ENCODE data around the gene MYO1D.

MYO1D gene

GRCh38 chr17:32802306-32802705 is 74.6 kb downstream of the MYO1D start:
- H3K9ac ChIP-seq (ENCODE audit: low read length), result no peak overlapping the region
- no peak overlapping the region for H4K5ac ChIP-seq (ENCODE audit: low read length)
- H3K27ac ChIP-seq (ENCODE audit: low read depth, low read length), result no peak overlapping the region
- no peaks in the 10 kb centered on the region for H3K36me3 ChIP-seq (ENCODE audit: control insufficient read depth, insufficient read depth, low read length)
- no peak overlapping the region for H2BK15ac ChIP-seq (replicated peaks; ENCODE audit: low read depth)
- H3K79me1 ChIP-seq (ENCODE audit: low read length), result no peaks in the 10 kb centered on the region
- no peak overlapping the region for H2BK5ac ChIP-seq (ENCODE audit: low read length)
- H3K23ac ChIP-seq (ENCODE audit: low read length), result no peak overlapping the region
- no peaks in the 10 kb centered on the region for H3K4me1 ChIP-seq (ENCODE audit: control insufficient read depth, low read depth, low read length)
- no peak overlapping the region for H3K18ac ChIP-seq (ENCODE audit: low read length)
- H3K4ac ChIP-seq (ENCODE audit: low read depth, low read length), result no peak overlapping the region
- H3K4me3 ChIP-seq (ENCODE audit: low read length), result no peak overlapping the region
- no peak for DNase-seq
- H4K8ac ChIP-seq (ENCODE audit: low read depth, low read length), result no peak overlapping the region
- H3K4me2 ChIP-seq (ENCODE audit: low read length), result no peak overlapping the region
- H2AK5ac ChIP-seq (ENCODE audit: low read length), result no peak overlapping the region
- H2BK120ac ChIP-seq (ENCODE audit: low read depth, low read length), result no peak overlapping the region
- no peak overlapping the region for H3K56ac ChIP-seq (ENCODE audit: low read length)
- no peaks in the 10 kb centered on the region for H3K79me2 ChIP-seq (ENCODE audit: control insufficient read depth, insufficient read depth, low read length)
- H3K27me3 ChIP-seq (ENCODE audit: insufficient read depth, low read length, poor library complexity), result no peaks in the 10 kb centered on the region

- no peak for DNase-seq
- Histone ChIP-seq H2BK5ac (ENCODE audit: low read length) (no peak overlapping the region), H3K27ac (ENCODE audit: low read depth, low read length) (no peak overlapping the region), H3K23ac (ENCODE audit: low read length) (no peak overlapping the region), H3K4ac (ENCODE audit: low read depth, low read length) (no peak overlapping the region), H3K4me3 (ENCODE audit: low read length) (no peak overlapping the region), H3K27me3 (ENCODE audit: insufficient read depth, low read length, poor library complexity) (no peaks in the 10 kb centered on the region), H3K56ac (ENCODE audit: low read length) (no peak overlapping the region), H2AK5ac (ENCODE audit: low read length) (no peak overlapping the region), H3K4me1 (ENCODE audit: control insufficient read depth, low read depth, low read length) (no peaks in the 10 kb centered on the region), H3K4me2 (ENCODE audit: low read length) (no peak overlapping the region), H3K18ac (ENCODE audit: low read length) (no peak overlapping the region), H3K79me2 (ENCODE audit: control insufficient read depth, insufficient read depth, low read length) (no peaks in the 10 kb centered on the region), H2BK120ac (ENCODE audit: low read depth, low read length) (no peak overlapping the region), H3K36me3 (ENCODE audit: control insufficient read depth, insufficient read depth, low read length) (no peaks in the 10 kb centered on the region), H4K8ac (ENCODE audit: low read depth, low read length) (no peak overlapping the region), H3K9ac (ENCODE audit: low read length) (no peak overlapping the region), H4K5ac (ENCODE audit: low read length) (no peak overlapping the region), H3K79me1 (ENCODE audit: low read length) (no peaks in the 10 kb centered on the region), H2BK15ac (replicated peaks; ENCODE audit: low read depth) (no peak overlapping the region)
- WGBS (ENCODE audit: extremely low coverage, insufficient coverage, low lambda C conversion rate), result no CpG with 5 or more reads among the region's 2 CpGs
These were observed 75.3 kb downstream of the MYO1D start for GRCh38 chr17:32801641-32802040.

DNA sequence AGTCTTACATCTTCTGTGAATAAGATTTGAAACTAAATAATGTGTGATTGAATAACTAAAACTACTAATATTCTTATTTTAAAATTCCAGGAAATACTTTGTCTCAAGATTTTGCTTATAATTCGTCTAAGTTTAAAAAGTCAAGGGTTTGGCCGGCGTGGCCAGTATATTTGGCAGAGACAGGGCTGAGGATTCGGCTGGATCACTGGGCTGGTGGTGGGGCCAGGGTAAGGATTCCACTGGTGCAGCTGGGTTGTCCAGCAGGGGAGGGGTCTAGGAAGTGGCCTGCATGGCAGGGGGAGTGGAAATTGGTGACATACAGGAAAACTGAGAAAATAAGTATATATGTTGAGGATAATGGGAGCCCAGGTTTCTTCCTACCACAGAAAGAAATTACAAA is 75.7 kb downstream of the MYO1D start:
- no peaks in the 10 kb centered on the region for H3K79me2 ChIP-seq (ENCODE audit: control insufficient read depth, insufficient read depth, low read length)
- H2BK15ac ChIP-seq (replicated peaks; ENCODE audit: low read depth), result no peak overlapping the region
- H4K8ac ChIP-seq (ENCODE audit: low read depth, low read length), result no peak overlapping the region
- H2AK5ac ChIP-seq (ENCODE audit: low read length), result no peak overlapping the region
- H2BK120ac ChIP-seq (ENCODE audit: low read depth, low read length), result no peak overlapping the region
- H3K56ac ChIP-seq (ENCODE audit: low read length), result no peak overlapping the region
- no peak overlapping the region for H3K4ac ChIP-seq (ENCODE audit: low read depth, low read length)
- no peak overlapping the region for H3K4me3 ChIP-seq (ENCODE audit: low read length)
- H3K27ac ChIP-seq (ENCODE audit: low read depth, low read length), result no peak overlapping the region
- no peaks in the 10 kb centered on the region for H3K4me1 ChIP-seq (ENCODE audit: control insufficient read depth, low read depth, low read length)
- no peaks in the 10 kb centered on the region for H3K36me3 ChIP-seq (ENCODE audit: control insufficient read depth, insufficient read depth, low read length)
- H2BK5ac ChIP-seq (ENCODE audit: low read length), result no peak overlapping the region
- no peak overlapping the region for H4K5ac ChIP-seq (ENCODE audit: low read length)
- no peak overlapping the region for H3K9ac ChIP-seq (ENCODE audit: low read length)
- H3K23ac ChIP-seq (ENCODE audit: low read length), result no peak overlapping the region
- no peak for DNase-seq
- no peak overlapping the region for H3K4me2 ChIP-seq (ENCODE audit: low read length)
- H3K18ac ChIP-seq (ENCODE audit: low read length), result no peak overlapping the region
- H3K27me3 ChIP-seq (ENCODE audit: insufficient read depth, low read length, poor library complexity), result no peaks in the 10 kb centered on the region
- H3K79me1 ChIP-seq (ENCODE audit: low read length), result no peaks in the 10 kb centered on the region
- WGBS (ENCODE audit: extremely low coverage, insufficient coverage, low lambda C conversion rate), result no CpG with 5 or more reads among the region's 4 CpGs

DNA sequence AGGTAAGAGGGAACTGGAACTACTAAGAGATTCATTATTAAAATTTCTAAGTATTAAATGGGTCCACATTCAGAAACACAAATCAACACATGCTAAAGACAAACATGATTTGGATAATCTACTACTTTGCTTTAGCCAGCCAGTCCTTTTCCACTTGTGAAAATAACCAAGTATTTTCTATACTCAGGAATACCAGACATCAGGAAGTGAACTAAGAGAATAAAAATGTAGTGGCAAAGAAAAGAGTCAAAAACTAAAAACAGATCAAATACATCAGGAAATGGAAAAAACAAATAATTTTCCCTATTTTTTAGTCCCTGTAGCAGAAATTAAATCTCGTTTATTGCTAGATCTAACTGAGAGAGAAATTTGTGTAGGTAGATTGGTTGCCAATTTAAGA is 78.0 kb downstream of the MYO1D start:
- Histone ChIP-seq H3K23ac (ENCODE audit: low read length) (no peak overlapping the region), H2BK5ac (ENCODE audit: low read length) (no peak overlapping the region), H3K9ac (ENCODE audit: low read length) (no peak overlapping the region), H3K27me3 (ENCODE audit: insufficient read depth, low read length, poor library complexity) (no peaks in the 10 kb centered on the region), H3K4me3 (ENCODE audit: low read length) (no peak overlapping the region), H3K4me1 (ENCODE audit: control insufficient read depth, low read depth, low read length) (no peaks in the 10 kb centered on the region), H3K18ac (ENCODE audit: low read length) (no peak overlapping the region), H3K79me2 (ENCODE audit: control insufficient read depth, insufficient read depth, low read length) (no peaks in the 10 kb centered on the region), H3K36me3 (ENCODE audit: control insufficient read depth, insufficient read depth, low read length) (no peaks in the 10 kb centered on the region), H3K56ac (ENCODE audit: low read length) (no peak overlapping the region), H3K27ac (ENCODE audit: low read depth, low read length) (no peak overlapping the region), H3K4ac (ENCODE audit: low read depth, low read length) (no peak overlapping the region), H3K4me2 (ENCODE audit: low read length) (no peak overlapping the region), H3K79me1 (ENCODE audit: low read length) (no peaks in the 10 kb centered on the region), H2AK5ac (ENCODE audit: low read length) (no peak overlapping the region), H2BK120ac (ENCODE audit: low read depth, low read length) (no peak overlapping the region), H2BK15ac (replicated peaks; ENCODE audit: low read depth) (no peak overlapping the region), H4K8ac (ENCODE audit: low read depth, low read length) (no peak overlapping the region), H4K5ac (ENCODE audit: low read length) (no peak overlapping the region)
- no CpG with 5 or more reads among the region's 1 CpG for WGBS (ENCODE audit: extremely low coverage, insufficient coverage, low lambda C conversion rate)
- no peak for DNase-seq

DNA sequence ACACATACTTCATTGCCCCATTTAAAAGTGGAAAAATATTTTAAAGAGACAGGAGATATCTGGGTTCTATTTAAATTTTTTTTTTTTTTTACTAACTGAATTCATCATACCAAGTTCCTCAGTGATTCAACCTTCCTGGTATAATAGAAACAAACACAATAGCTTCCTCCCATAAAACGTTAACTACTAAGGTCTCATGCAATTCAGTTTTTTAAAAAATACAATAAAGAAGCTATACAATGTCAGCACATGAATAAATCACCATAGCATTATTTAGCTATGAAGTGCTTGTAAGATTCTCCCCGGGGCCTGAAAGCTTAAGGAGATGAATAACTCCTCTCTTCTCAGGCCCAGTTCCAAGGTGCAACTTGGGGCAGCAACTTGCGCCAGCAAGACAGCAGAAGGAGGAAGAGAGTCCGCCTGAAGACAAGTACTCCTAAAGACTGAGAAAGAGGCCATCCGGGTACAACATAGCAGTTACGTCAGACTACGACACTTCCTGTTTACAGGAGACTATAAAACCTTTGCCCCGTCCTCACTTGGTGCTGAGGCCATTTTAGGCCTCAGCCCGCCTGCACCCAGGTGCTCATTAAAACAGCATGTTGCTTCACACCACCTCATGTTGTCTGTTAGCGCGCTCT is 81.5 kb downstream of the MYO1D start:
- H2AK5ac ChIP-seq (ENCODE audit: low read length), result no peak overlapping the region
- H4K8ac ChIP-seq (ENCODE audit: low read depth, low read length), result no peak overlapping the region
- no peak overlapping the region for H3K9ac ChIP-seq (ENCODE audit: low read length)
- no peak overlapping the region for H3K4me2 ChIP-seq (ENCODE audit: low read length)
- H3K4me3 ChIP-seq (ENCODE audit: low read length), result no peak overlapping the region
- H3K27ac ChIP-seq (ENCODE audit: low read depth, low read length), result no peak overlapping the region
- no peaks in the 10 kb centered on the region for H3K79me1 ChIP-seq (ENCODE audit: low read length)
- no peak overlapping the region for H3K18ac ChIP-seq (ENCODE audit: low read length)
- no peak overlapping the region for H4K5ac ChIP-seq (ENCODE audit: low read length)
- no peak overlapping the region for H3K23ac ChIP-seq (ENCODE audit: low read length)
- no peaks in the 10 kb centered on the region for H3K79me2 ChIP-seq (ENCODE audit: control insufficient read depth, insufficient read depth, low read length)
- H3K4ac ChIP-seq (ENCODE audit: low read depth, low read length), result no peak overlapping the region
- peak; percentile 68 for DNase-seq
- H2BK5ac ChIP-seq (ENCODE audit: low read length), result no peak overlapping the region
- no peaks in the 10 kb centered on the region for H3K27me3 ChIP-seq (ENCODE audit: insufficient read depth, low read length, poor library complexity)
- no peak overlapping the region for H2BK120ac ChIP-seq (ENCODE audit: low read depth, low read length)
- WGBS (ENCODE audit: extremely low coverage, insufficient coverage, low lambda C conversion rate), result no CpG with 5 or more reads among the region's 11 CpGs
- no peak overlapping the region for H3K56ac ChIP-seq (ENCODE audit: low read length)
- H2BK15ac ChIP-seq (replicated peaks; ENCODE audit: low read depth), result no peak overlapping the region
- H3K4me1 ChIP-seq (ENCODE audit: control insufficient read depth, low read depth, low read length), result no peaks in the 10 kb centered on the region
- no peaks in the 10 kb centered on the region for H3K36me3 ChIP-seq (ENCODE audit: control insufficient read depth, insufficient read depth, low read length)

DNA sequence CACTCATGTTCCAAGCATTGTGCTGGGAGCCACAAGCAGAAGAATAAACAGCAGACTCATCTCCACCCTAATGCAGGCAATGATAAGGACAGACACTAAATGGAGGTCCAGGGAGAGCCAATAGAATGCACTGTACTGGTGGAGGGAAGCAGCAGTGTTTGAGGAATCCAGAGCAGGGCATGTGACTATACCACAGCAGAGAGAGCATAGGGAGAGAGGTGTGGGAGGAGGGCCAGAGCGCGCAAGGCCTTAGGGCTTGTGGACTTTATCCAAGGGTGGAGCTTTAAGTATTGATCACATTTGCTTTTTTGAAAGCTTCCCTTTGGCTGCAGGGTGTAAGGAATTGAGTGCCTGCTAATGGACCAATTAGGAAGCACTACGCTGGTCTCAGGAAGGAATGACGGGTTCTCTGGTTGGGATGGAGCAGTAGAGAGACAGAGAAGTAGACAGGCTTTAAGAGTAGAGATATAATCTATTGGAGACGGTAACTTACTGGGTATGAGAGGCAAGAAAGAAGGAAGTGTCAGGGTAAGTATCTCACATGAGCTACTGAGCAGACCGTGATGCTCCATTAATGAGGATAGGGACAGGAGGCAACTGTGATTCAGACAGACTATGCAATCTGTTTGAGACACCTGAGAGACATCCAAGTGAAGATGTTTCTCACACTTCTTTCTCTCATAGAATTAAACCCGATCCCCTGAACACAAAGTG is 82.2 kb downstream of the MYO1D start:
- Histone ChIP-seq H3K4ac (ENCODE audit: low read depth, low read length) (no peak overlapping the region), H3K4me1 (ENCODE audit: control insufficient read depth, low read depth, low read length) (no peaks in the 10 kb centered on the region), H4K8ac (ENCODE audit: low read depth, low read length) (no peak overlapping the region), H3K4me3 (ENCODE audit: low read length) (no peak overlapping the region), H2BK120ac (ENCODE audit: low read depth, low read length) (no peak overlapping the region), H3K27me3 (ENCODE audit: insufficient read depth, low read length, poor library complexity) (no peaks in the 10 kb centered on the region), H3K27ac (ENCODE audit: low read depth, low read length) (no peak overlapping the region), H3K56ac (ENCODE audit: low read length) (no peak overlapping the region), H2BK15ac (replicated peaks; ENCODE audit: low read depth) (no peak overlapping the region), H3K79me1 (ENCODE audit: low read length) (no peaks in the 10 kb centered on the region), H3K18ac (ENCODE audit: low read length) (no peak overlapping the region), H2BK5ac (ENCODE audit: low read length) (no peak overlapping the region), H4K5ac (ENCODE audit: low read length) (no peak overlapping the region), H3K79me2 (ENCODE audit: control insufficient read depth, insufficient read depth, low read length) (no peaks in the 10 kb centered on the region), H3K9ac (ENCODE audit: low read length) (no peak overlapping the region), H3K23ac (ENCODE audit: low read length) (no peak overlapping the region), H3K36me3 (ENCODE audit: control insufficient read depth, insufficient read depth, low read length) (no peaks in the 10 kb centered on the region), H2AK5ac (ENCODE audit: low read length) (no peak overlapping the region), H3K4me2 (ENCODE audit: low read length) (no peak overlapping the region)
- WGBS (ENCODE audit: extremely low coverage, insufficient coverage, low lambda C conversion rate), result no CpG with 5 or more reads among the region's 7 CpGs
- DNase-seq, result peak; percentile 48
